ENCODE data around the gene CH25H.

- TF ChIP-seq CTCF (IDR thresholded peaks at IDR 0.05) (no peak), POLR2AphosphoS5 (IDR thresholded peaks at IDR 0.05; ENCODE audit: low read depth, low read length) (no peak), SIN3A (IDR thresholded peaks at IDR 0.05; ENCODE audit: borderline replicate concordance, insufficient read depth, low read depth, low read length) (no peak)
These were observed 43.0 kb downstream of the CH25H start for GRCh38 chr10:89164080-89164479.

Data from Panc1 (cell line).